Endothelial cell of umbilical vein (primary cell): Measurements from ENCODE around the gene ATF6B. TPM values are rescaled to one million over a fixed set of nuclear protein-coding genes. Genes with fewer than 3 reads are reported as not detected.

ENCODE experiments used
- microRNA-seq: library from miRNA; unstranded; fragments of <30 nt; microRNA quantifications from one replicate; pipeline ENCODE4 v1.2.0, GENCODE V29; 2021; ENCODE audit warnings: borderline number of aligned reads, borderline replicate concordance
- polyA plus RNA-seq, 4 experiments: library from polyadenylated mRNA; depleted of rRNA in 3 of 4; stranded (reverse) in 3 of 4; unstranded in 1 of 4; fragments of >200 nt; gene quantifications; 2 replicates each; pipeline versions ENCODE4 v1.2.1 to v1.2.3, GENCODE V29; 2011 to 2012; ENCODE audit warnings: missing spikeins in 1 of 4
- small RNA-seq: library from RNA; depleted of rRNA; stranded (forward); fragments of <200 nt; gene quantifications from one replicate; pipeline ENCODE3, GENCODE V24; 2012; ENCODE audit warnings: low replicate concordance, low read depth; ENCODE audit not compliant: insufficient read depth, insufficient read length
- total RNA-seq: library from RNA; stranded (reverse); gene quantifications from 2 replicates; pipeline ENCODE4 v1.2.3, GENCODE V29; 2021

The ATF6B gene
- total and polyA plus RNA-seq, 2 donors (not counting 3 experiments of a cell fraction or from before 2014, with no cell fraction given) = 106 to 115 TPM

Small RNA genes within 50 kb of the gene (microRNA-seq; reads per million reads assigned to microRNA genes)
- gene MIR6721 = 1.5 reads per million

Small RNA genes within 50 kb of the gene (small RNA-seq; reads per million reads assigned to genes)
- not detected for gene RNA5SP206

Other genes starting within 250 kb of the ATF6B start
- 0.12 and 0.84 TPM in 2 replicates for gene SLC44A4, start 249.2 kb downstream of the ATF6B start, total RNA-seq
- gene SLC44A4, start 249.2 kb downstream of the ATF6B start, polyA plus RNA-seq = 0.75 and 1.1 TPM in 2 replicates
- 53.7 and 54.3 TPM in 2 replicates for gene EHMT2, start 230.5 kb downstream of the ATF6B start, total RNA-seq
- gene EHMT2, start 230.5 kb downstream of the ATF6B start, polyA plus RNA-seq = 53.3 and 56.4 TPM in 2 replicates
- gene ZBTB12, start 226.2 kb downstream of the ATF6B start, total RNA-seq = 3.5 and 4.9 TPM in 2 replicates
- gene ZBTB12, start 226.2 kb downstream of the ATF6B start, polyA plus RNA-seq = 2.8 and 2.9 TPM in 2 replicates
- gene C2, start 200.5 kb downstream of the ATF6B start, total RNA-seq = 0.60 TPM in 1 of 2 replicates, not detected in the other
- gene C2, start 200.5 kb downstream of the ATF6B start, polyA plus RNA-seq = not detected in 2 replicates
- 0.51 and 1.5 TPM in 2 replicates for gene CFB, start 182.2 kb downstream of the ATF6B start, total RNA-seq
- gene CFB, start 182.2 kb downstream of the ATF6B start, polyA plus RNA-seq = 0.87 and 1.0 TPM in 2 replicates
- 68.5 and 71.3 TPM in 2 replicates for gene NELFE, start 169.3 kb downstream of the ATF6B start, total RNA-seq
- 50.5 and 55.8 TPM in 2 replicates for gene NELFE, start 169.3 kb downstream of the ATF6B start, polyA plus RNA-seq
- gene SKIC2, start 169.1 kb downstream of the ATF6B start, total RNA-seq = 67.8 and 76.7 TPM in 2 replicates
- 52.8 and 55.8 TPM in 2 replicates for gene SKIC2, start 169.1 kb downstream of the ATF6B start, polyA plus RNA-seq
- 18.0 and 20.7 TPM in 2 replicates for gene DXO, start 156.1 kb downstream of the ATF6B start, total RNA-seq
- gene DXO, start 156.1 kb downstream of the ATF6B start, polyA plus RNA-seq = 34.9 and 37.7 TPM in 2 replicates
- 4.1 and 5.2 TPM in 2 replicates for gene C4A, start 146.2 kb downstream of the ATF6B start, total RNA-seq
- 4.4 and 5.7 TPM in 2 replicates for gene C4A, start 146.2 kb downstream of the ATF6B start, polyA plus RNA-seq
- gene C4B, start 113.5 kb downstream of the ATF6B start, total RNA-seq = 6.3 and 6.5 TPM in 2 replicates
- 2.9 and 4.4 TPM in 2 replicates for gene C4B, start 113.5 kb downstream of the ATF6B start, polyA plus RNA-seq
- 0.22 and 0.32 TPM in 2 replicates for gene CYP21A2, start 89.8 kb downstream of the ATF6B start, total RNA-seq
- gene CYP21A2, start 89.8 kb downstream of the ATF6B start, polyA plus RNA-seq = 0.06 and 0.46 TPM in 2 replicates
- 2.7 and 3.2 TPM in 2 replicates for gene TNXB, start 18.9 kb downstream of the ATF6B start, total RNA-seq
- gene TNXB, start 18.9 kb downstream of the ATF6B start, polyA plus RNA-seq = 0.24 and 0.47 TPM in 2 replicates
- 5.2 and 6.0 TPM in 2 replicates for gene FKBPL, start 2.0 kb upstream of the ATF6B start, total RNA-seq
- 3.4 and 3.5 TPM in 2 replicates for gene FKBPL, start 2.0 kb upstream of the ATF6B start, polyA plus RNA-seq
- gene PRRT1, start 23.7 kb upstream of the ATF6B start, total RNA-seq = 0.76 and 1.3 TPM in 2 replicates
- 0.38 and 0.55 TPM in 2 replicates for gene PRRT1, start 23.7 kb upstream of the ATF6B start, polyA plus RNA-seq
- 27.2 and 27.6 TPM in 2 replicates for gene PPT2, start 25.9 kb upstream of the ATF6B start, total RNA-seq
- gene PPT2, start 25.9 kb upstream of the ATF6B start, polyA plus RNA-seq = 44.6 and 47.3 TPM in 2 replicates
- gene EGFL8, start 36.3 kb upstream of the ATF6B start, total RNA-seq = 12.6 and 13.6 TPM in 2 replicates
- 9.0 and 9.8 TPM in 2 replicates for gene EGFL8, start 36.3 kb upstream of the ATF6B start, polyA plus RNA-seq
- gene AGPAT1, start 47.8 kb upstream of the ATF6B start, total RNA-seq = 38.4 and 45.1 TPM in 2 replicates
- 132 and 151 TPM in 2 replicates for gene AGPAT1, start 47.8 kb upstream of the ATF6B start, polyA plus RNA-seq
- 48.0 and 49.2 TPM in 2 replicates for gene RNF5, start 50.2 kb upstream of the ATF6B start, total RNA-seq
- 96.0 and 100 TPM in 2 replicates for gene RNF5, start 50.2 kb upstream of the ATF6B start, polyA plus RNA-seq
- 12.0 and 18.5 TPM in 2 replicates for gene AGER, start 56.0 kb upstream of the ATF6B start, total RNA-seq
- gene AGER, start 56.0 kb upstream of the ATF6B start, polyA plus RNA-seq = 4.6 and 5.1 TPM in 2 replicates
- 95.9 and 100 TPM in 2 replicates for gene PBX2, start 62.0 kb upstream of the ATF6B start, total RNA-seq
- 75.5 and 82.3 TPM in 2 replicates for gene PBX2, start 62.0 kb upstream of the ATF6B start, polyA plus RNA-seq
- 21.6 and 22.8 TPM in 2 replicates for gene GPSM3, start 64.4 kb upstream of the ATF6B start, total RNA-seq
- gene GPSM3, start 64.4 kb upstream of the ATF6B start, polyA plus RNA-seq = 19.5 and 24.9 TPM in 2 replicates
- gene NOTCH4, start 95.8 kb upstream of the ATF6B start, total RNA-seq = 114 and 120 TPM in 2 replicates
- 41.7 and 41.8 TPM in 2 replicates for gene NOTCH4, start 95.8 kb upstream of the ATF6B start, polyA plus RNA-seq
- not detected in 2 replicates for gene TSBP1, start 243.7 kb upstream of the ATF6B start, total RNA-seq
- gene TSBP1, start 243.7 kb upstream of the ATF6B start, polyA plus RNA-seq = not detected in 2 replicates